ENCODE data around the gene SERPINA6.

DNA sequence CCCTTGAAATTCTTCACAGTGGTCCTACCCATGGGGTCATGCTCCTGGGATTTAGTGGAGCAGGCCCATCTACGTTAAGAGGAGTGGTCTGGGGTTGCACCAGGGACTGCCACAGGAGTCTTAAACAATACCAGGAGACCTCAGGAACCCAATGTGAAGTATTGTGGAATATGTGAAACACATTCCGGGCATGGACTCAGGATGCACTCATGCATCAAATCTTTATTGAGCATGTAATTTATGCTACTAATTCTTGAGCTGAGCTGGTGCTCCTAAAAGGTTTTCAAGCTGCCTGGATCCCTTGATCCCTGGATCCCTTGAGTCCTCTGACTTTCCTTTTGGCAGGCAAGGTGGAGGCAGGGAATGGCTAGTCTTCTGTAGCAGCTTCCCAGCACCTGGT lies 38.9 kb downstream of the SERPINA6 start:
- TF ChIP-seq, protein P1, sequence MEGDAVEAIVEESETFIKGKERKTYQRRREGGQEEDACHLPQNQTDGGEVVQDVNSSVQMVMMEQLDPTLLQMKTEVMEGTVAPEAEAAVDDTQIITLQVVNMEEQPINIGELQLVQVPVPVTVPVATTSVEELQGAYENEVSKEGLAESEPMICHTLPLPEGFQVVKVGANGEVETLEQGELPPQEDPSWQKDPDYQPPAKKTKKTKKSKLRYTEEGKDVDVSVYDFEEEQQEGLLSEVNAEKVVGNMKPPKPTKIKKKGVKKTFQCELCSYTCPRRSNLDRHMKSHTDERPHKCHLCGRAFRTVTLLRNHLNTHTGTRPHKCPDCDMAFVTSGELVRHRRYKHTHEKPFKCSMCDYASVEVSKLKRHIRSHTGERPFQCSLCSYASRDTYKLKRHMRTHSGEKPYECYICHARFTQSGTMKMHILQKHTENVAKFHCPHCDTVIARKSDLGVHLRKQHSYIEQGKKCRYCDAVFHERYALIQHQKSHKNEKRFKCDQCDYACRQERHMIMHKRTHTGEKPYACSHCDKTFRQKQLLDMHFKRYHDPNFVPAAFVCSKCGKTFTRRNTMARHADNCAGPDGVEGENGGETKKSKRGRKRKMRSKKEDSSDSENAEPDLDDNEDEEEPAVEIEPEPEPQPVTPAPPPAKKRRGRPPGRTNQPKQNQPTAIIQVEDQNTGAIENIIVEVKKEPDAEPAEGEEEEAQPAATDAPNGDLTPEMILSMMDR (IDR thresholded peaks at IDR 0.05) = no peak
- no peak for TF ChIP-seq POLR2A (IDR thresholded peaks at IDR 0.05)

Data from testis (tissue), 2 donors.